NCI-H748 (cell line): ENCODE data around the gene SPTLC2.

Source experiments
- DNase-seq: peaks from one replicate; lab custom pipeline; 2025; ENCODE audit not compliant: unreplicated experiment; lab: John Stamatoyannopoulos, UW

The SPTLC2 gene

GRCh38 chr14:77470224-77470870 lies 146.1 kb downstream of the SPTLC2 start:
- no peak for DNase-seq

- no peak for DNase-seq
These were observed 146.9 kb downstream of the SPTLC2 start for GRCh38 chr14:77469539-77469938.

- no peak for DNase-seq
These were observed 147.4 kb downstream of the SPTLC2 start for GRCh38 chr14:77469067-77469505.

- no peak for DNase-seq
These were observed 148.6 kb downstream of the SPTLC2 start for GRCh38 chr14:77467801-77468200.

GRCh38 chr14:77459072-77459723 lies 157.2 kb downstream of the SPTLC2 start:
- DNase-seq: peak; percentile 71

- DNase-seq: peak; percentile 63
These were observed 158.0 kb downstream of the SPTLC2 start for GRCh38 chr14:77458249-77458950.

- peak; percentile 99 for DNase-seq
These were observed 158.8 kb downstream of the SPTLC2 start, which contains the start of the genes AHSA1 and VIPAS39 for GRCh38 chr14:77457522-77458248. Gene AHSA1, plus strand, starts transcription at chr14:77458093. Its CDS starts 97 bp downstream, at chr14:77458190. Gene VIPAS39, minus strand, starts transcription at chr14:77457601. Its CDS starts 3,499 bp downstream, at chr14:77454102.

GRCh38 chr14:77457115-77457521 lies 159.3 kb downstream of the SPTLC2 start:
- DNase-seq: no peak
